Measurements from ENCODE around the gene PDE6D.
"Not testable (repeated sequence)": the region's sequence is repeated elsewhere in the genome, so short reads cannot be mapped to it uniquely, and the experiment has no call there.

PDE6D gene

GRCh38 chr2:231769170-231770136 is 11.6 kb downstream of the PDE6D start:
- Histone ChIP-seq H3K36me3 (ENCODE audit: control insufficient read depth, insufficient read depth, low read length) (no peaks in the 10 kb centered on the region), H3K4me3 (ENCODE audit: extremely low read depth, insufficient read depth, low read length, poor library complexity, severe bottlenecking) (no peak overlapping the region), H3K4me1 (ENCODE audit: control insufficient read depth, insufficient read depth, low read length, poor library complexity, severe bottlenecking) (no peaks in the 10 kb centered on the region), H3K27ac (ENCODE audit: low read depth, low read length, severe bottlenecking) (no peak overlapping the region), H3K9me3 (ENCODE audit: control insufficient read depth, low read length) (no peaks in the 10 kb centered on the region)
- 100% methylated on average over 2 of the region's 6 CpGs for WGBS, 2 experiments (ENCODE audit: insufficient coverage in 2 of 2)

- H3K36me3 ChIP-seq (ENCODE audit: control insufficient read depth, insufficient read depth, low read length), result no peaks in the 10 kb centered on the region
- no peak overlapping the region for H3K4me3 ChIP-seq (ENCODE audit: extremely low read depth, insufficient read depth, low read length, poor library complexity, severe bottlenecking)
- H3K4me1 ChIP-seq (ENCODE audit: control insufficient read depth, insufficient read depth, low read length, poor library complexity, severe bottlenecking), result no peaks in the 10 kb centered on the region
- H3K27ac ChIP-seq (ENCODE audit: low read depth, low read length, severe bottlenecking), result no peak overlapping the region
- H3K9me3 ChIP-seq (ENCODE audit: control insufficient read depth, low read length), result no peaks in the 10 kb centered on the region
These were observed 15.6 kb downstream of the PDE6D start for GRCh38 chr2:231765496-231765929.

GRCh38 chr2:231764760-231765159 is 16.3 kb downstream of the PDE6D start:
- Histone ChIP-seq H3K9me3 (ENCODE audit: control insufficient read depth, low read length) (no peaks in the 10 kb centered on the region), H3K36me3 (ENCODE audit: control insufficient read depth, insufficient read depth, low read length) (no peaks in the 10 kb centered on the region), H3K4me3 (ENCODE audit: extremely low read depth, insufficient read depth, low read length, poor library complexity, severe bottlenecking) (no peak overlapping the region), H3K4me1 (ENCODE audit: control insufficient read depth, insufficient read depth, low read length, poor library complexity, severe bottlenecking) (no peaks in the 10 kb centered on the region), H3K27ac (ENCODE audit: low read depth, low read length, severe bottlenecking) (no peak overlapping the region)
- WGBS, 2 experiments (ENCODE audit: insufficient coverage in 2 of 2), result 88 to 97% methylated on average over 2 to 3 of the region's 4 CpGs

GRCh38 chr2:231764124-231764523 is 17.0 kb downstream of the PDE6D start:
- Histone ChIP-seq H3K36me3 (ENCODE audit: control insufficient read depth, insufficient read depth, low read length) (no peaks in the 10 kb centered on the region), H3K4me1 (ENCODE audit: control insufficient read depth, insufficient read depth, low read length, poor library complexity, severe bottlenecking) (no peaks in the 10 kb centered on the region)

GRCh38 chr2:231761735-231762134 is 19.3 kb downstream of the PDE6D start:
- no peaks in the 10 kb centered on the region for H3K4me1 ChIP-seq (ENCODE audit: control insufficient read depth, insufficient read depth, low read length, poor library complexity, severe bottlenecking)
- H3K36me3 ChIP-seq (ENCODE audit: control insufficient read depth, insufficient read depth, low read length), result no peaks in the 10 kb centered on the region
- WGBS, 2 experiments (ENCODE audit: insufficient coverage in 2 of 2), result 80% methylated on average over 1 of the region's 2 CpGs; no CpG with 5 or more reads in 1 of the 2 experiments
- no peak overlapping the region for H3K4me3 ChIP-seq (ENCODE audit: extremely low read depth, insufficient read depth, low read length, poor library complexity, severe bottlenecking)
- no peak overlapping the region for H3K27ac ChIP-seq (ENCODE audit: low read depth, low read length, severe bottlenecking)
- H3K9me3 ChIP-seq (ENCODE audit: control insufficient read depth, low read length), result no peaks in the 10 kb centered on the region

More at GRCh38 chr2:231764124-231764523, 17.0 kb downstream of the PDE6D start:
- Histone ChIP-seq H3K4me3 (ENCODE audit: extremely low read depth, insufficient read depth, low read length, poor library complexity, severe bottlenecking) (no peak overlapping the region), H3K9me3 (ENCODE audit: control insufficient read depth, low read length) (no peaks in the 10 kb centered on the region), H3K27ac (ENCODE audit: low read depth, low read length, severe bottlenecking) (no peak overlapping the region)

- Histone ChIP-seq H3K9me3 (ENCODE audit: control insufficient read depth, low read length) (no peaks in the 10 kb centered on the region), H3K36me3 (ENCODE audit: control insufficient read depth, insufficient read depth, low read length) (no peaks in the 10 kb centered on the region), H3K4me3 (ENCODE audit: extremely low read depth, insufficient read depth, low read length, poor library complexity, severe bottlenecking) (no peak overlapping the region), H3K4me1 (ENCODE audit: control insufficient read depth, insufficient read depth, low read length, poor library complexity, severe bottlenecking) (no peaks in the 10 kb centered on the region), H3K27ac (ENCODE audit: low read depth, low read length, severe bottlenecking) (no peak overlapping the region)
- 67% methylated on average over 1 of the region's 2 CpGs; no CpG with 5 or more reads in 1 of the 2 experiments for WGBS, 2 experiments (ENCODE audit: insufficient coverage in 2 of 2)
These were observed 29.0 kb downstream of the PDE6D start for GRCh38 chr2:231752061-231752460.

GRCh38 chr2:231751042-231751815 is 29.9 kb downstream of the PDE6D start:
- H3K4me1 ChIP-seq (ENCODE audit: control insufficient read depth, insufficient read depth, low read length, poor library complexity, severe bottlenecking), result no peaks in the 10 kb centered on the region
- no peaks in the 10 kb centered on the region for H3K36me3 ChIP-seq (ENCODE audit: control insufficient read depth, insufficient read depth, low read length)
- H3K4me3 ChIP-seq (ENCODE audit: extremely low read depth, insufficient read depth, low read length, poor library complexity, severe bottlenecking), result no peak overlapping the region
- H3K9me3 ChIP-seq (ENCODE audit: control insufficient read depth, low read length), result no peaks in the 10 kb centered on the region
- no peak overlapping the region for H3K27ac ChIP-seq (ENCODE audit: low read depth, low read length, severe bottlenecking)
- WGBS, 2 experiments (ENCODE audit: insufficient coverage in 2 of 2), result 100% methylated on average over 1 to 3 of the region's 4 CpGs

- H3K36me3 ChIP-seq (ENCODE audit: control insufficient read depth, insufficient read depth, low read length); H3K27ac ChIP-seq (ENCODE audit: low read depth, low read length, severe bottlenecking); H3K4me1 ChIP-seq (ENCODE audit: control insufficient read depth, insufficient read depth, low read length, poor library complexity, severe bottlenecking); H3K9me3 ChIP-seq (ENCODE audit: control insufficient read depth, low read length); H3K4me3 ChIP-seq (ENCODE audit: extremely low read depth, insufficient read depth, low read length, poor library complexity, severe bottlenecking): not testable (repeated sequence)
- 95 to 97% methylated on average over 8 to 10 of the region's 10 CpGs for WGBS, 2 experiments (ENCODE audit: insufficient coverage in 2 of 2)
These were observed 32.1 kb downstream of the PDE6D start for GRCh38 chr2:231749016-231749415.

- not testable (repeated sequence) for H3K27ac ChIP-seq (ENCODE audit: low read depth, low read length, severe bottlenecking); H3K9me3 ChIP-seq (ENCODE audit: control insufficient read depth, low read length); H3K4me1 ChIP-seq (ENCODE audit: control insufficient read depth, insufficient read depth, low read length, poor library complexity, severe bottlenecking); H3K4me3 ChIP-seq (ENCODE audit: extremely low read depth, insufficient read depth, low read length, poor library complexity, severe bottlenecking); H3K36me3 ChIP-seq (ENCODE audit: control insufficient read depth, insufficient read depth, low read length)
- WGBS, 2 experiments (ENCODE audit: insufficient coverage in 2 of 2), result 86 to 93% methylated on average over 6 of the region's 6 CpGs
These were observed 32.8 kb downstream of the PDE6D start for GRCh38 chr2:231748153-231748896.

- Histone ChIP-seq H3K9me3 (ENCODE audit: control insufficient read depth, low read length) (no peaks in the 10 kb centered on the region), H3K27ac (ENCODE audit: low read depth, low read length, severe bottlenecking) (no peak overlapping the region), H3K4me3 (ENCODE audit: extremely low read depth, insufficient read depth, low read length, poor library complexity, severe bottlenecking) (no peak overlapping the region), H3K36me3 (ENCODE audit: control insufficient read depth, insufficient read depth, low read length) (no peaks in the 10 kb centered on the region), H3K4me1 (ENCODE audit: control insufficient read depth, insufficient read depth, low read length, poor library complexity, severe bottlenecking) (peaks cover 5% of the 10 kb centered on the region)
- WGBS, 2 experiments (ENCODE audit: insufficient coverage in 2 of 2), result 66 to 83% methylated on average over 2 to 3 of the region's 6 CpGs
These were observed 35.6 kb downstream of the PDE6D start for GRCh38 chr2:231745303-231746038.
